Tibial artery (tissue), 4 donors: Measurements from ENCODE around the gene HOXC5.
"Not testable (repeated sequence)": the region's sequence is repeated elsewhere in the genome, so short reads cannot be mapped to it uniquely, and the experiment has no call there.

Experiments used
- DNase-seq, 2 donors: peaks; one replicate each; pipeline ENCODE4 v3.0.0-alpha.2; 2019
- H3K27ac ChIP-seq, 2 donors: fragments of 200-600 bp; sonication (generic) in 1 of 2; 1 replicate in 1 of 2; 2 replicates in 1 of 2; pipeline ENCODE4 v1.5.1; 2018 to 2019; ENCODE audit warnings: mild to moderate bottlenecking in 1 of 2
- H3K27me3 ChIP-seq, 2 donors: fragments of 200-600 bp; sonication (generic) in 1 of 2; one replicate each; pipeline versions ENCODE4 v1.5.1 to v1.6.0; 2016 to 2019
- H3K36me3 ChIP-seq, 3 donors: fragments of 200-600 bp; sonication (generic) in 2 of 3; one replicate each; pipeline ENCODE4 v1.5.1; 2016 to 2019; ENCODE audit warnings: mild to moderate bottlenecking in 2 of 3
- H3K4me1 ChIP-seq, 4 donors: fragments of 200-600 bp; sonication (generic) in 2 of 4; 1 replicate in 3 of 4; 2 replicates in 1 of 4; pipeline ENCODE4 v1.5.1; 2016 to 2019
- H3K4me3 ChIP-seq, 2 donors: fragments of 200-600 bp; sonication (generic) in 1 of 2; 1 replicate in 1 of 2; 2 replicates in 1 of 2; pipeline ENCODE4 v1.5.1; 2018 to 2019; ENCODE audit warnings: mild to moderate bottlenecking in 2 of 2
- H3K9me3 ChIP-seq, 3 donors: fragments of 200-600 bp; sonication (generic) in 1 of 3; one replicate each; pipeline ENCODE4 v1.5.1; 2016 to 2019
- CTCF ChIP-seq, 2 experiments: fragments of 200-600 bp in 1 of 2; fragments of 450-650 bp in 1 of 2; IDR thresholded peaks; one replicate each; pipeline ENCODE4 v1.5.1; 2017 to 2019; ENCODE audit warnings: antibody characterized with exemption in 2 of 2, mild to moderate bottlenecking in 1 of 2, moderate library complexity in 1 of 2
- intact Hi-C: fragments of 100-400 bp; cut with DNase I; formaldehyde crosslinking; loops from one replicate; pipeline ENCODE4 v1.15.0; 2023; ENCODE audit warnings: low total_unique reads

The HOXC5 gene

GRCh38 chr12:54040648-54041047, 7.8 kb downstream of the HOXC5 start:
- Histone ChIP-seq H3K9me3 (no peaks in the 10 kb centered on the region), H3K4me3 (no peak overlapping the region), H3K27me3 (no peaks in the 10 kb centered on the region), H3K27ac (peak overlapping the region in 1 of 2 donors; percentile 58), H3K4me1 (peaks cover 5 to 59% (median 52%) of the 10 kb centered on the region in 4 donors), H3K36me3 (no peaks in the 10 kb centered on the region)
- TF ChIP-seq CTCF (IDR thresholded peaks at IDR 0.05), result no peak
- no peak for DNase-seq
- intact Hi-C loops, result no loop called here

- Histone ChIP-seq H3K27me3 (no peaks in the 10 kb centered on the region), H3K4me3 (no peak overlapping the region), H3K36me3 (no peaks in the 10 kb centered on the region), H3K9me3 (no peaks in the 10 kb centered on the region), H3K4me1 (peaks cover 5 to 55% (median 48%) of the 10 kb centered on the region in 4 donors), H3K27ac (no peak overlapping the region)
- no peak for DNase-seq
- intact Hi-C loops, result no loop called here
- no peak for TF ChIP-seq CTCF (IDR thresholded peaks at IDR 0.05)
Observed at GRCh38 chr12:54041097-54041690, 8.3 kb downstream of the HOXC5 start.

GRCh38 chr12:54042033-54042432, 9.2 kb downstream of the HOXC5 start:
- H3K9me3 ChIP-seq, H3K27ac ChIP-seq, DNase-seq, H3K4me3 ChIP-seq, intact Hi-C loops, H3K27me3 ChIP-seq, H3K36me3 ChIP-seq: not testable (repeated sequence)
- H3K4me1 ChIP-seq, result peaks cover 5 to 46% (median 40%) of the 10 kb centered on the region in 4 donors

- Histone ChIP-seq H3K9me3 (no peaks in the 10 kb centered on the region), H3K36me3 (no peaks in the 10 kb centered on the region), H3K4me1 (peaks cover 5 to 35% (median 28%) of the 10 kb centered on the region in 4 donors), H3K27ac (no peak overlapping the region), H3K4me3 (no peak overlapping the region), H3K27me3 (no peaks in the 10 kb centered on the region)
- TF ChIP-seq CTCF (IDR thresholded peaks at IDR 0.05), result no peak
- no peak for DNase-seq
- intact Hi-C loops, result no loop called here
Observed at GRCh38 chr12:54042970-54043853, 10.4 kb downstream of the HOXC5 start.

GRCh38 chr12:54044425-54045103, 11.7 kb downstream of the HOXC5 start:
- no peaks in the 10 kb centered on the region for H3K36me3 ChIP-seq
- H3K4me3 ChIP-seq, result no peak overlapping the region
- H3K9me3 ChIP-seq, result no peaks in the 10 kb centered on the region
- no peaks in the 10 kb centered on the region for H3K27me3 ChIP-seq
- DNase-seq, result no peak
- no peak for TF ChIP-seq CTCF (IDR thresholded peaks at IDR 0.05)
- peaks cover 0 to 21% (median 15%) of the 10 kb centered on the region in 4 donors for H3K4me1 ChIP-seq
- H3K27ac ChIP-seq, result no peak overlapping the region
- intact Hi-C loops, result no loop called here

- no peak overlapping the region for H3K4me3 ChIP-seq
- intact Hi-C loops, result no loop called here
- no peak for DNase-seq
- peaks cover 0 to 13% (median 7%) of the 10 kb centered on the region in 4 donors for H3K4me1 ChIP-seq
- no peak for TF ChIP-seq CTCF (IDR thresholded peaks at IDR 0.05)
- no peaks in the 10 kb centered on the region for H3K36me3 ChIP-seq
- H3K27ac ChIP-seq, result no peak overlapping the region
- H3K27me3 ChIP-seq, result no peaks in the 10 kb centered on the region
- no peaks in the 10 kb centered on the region for H3K9me3 ChIP-seq
Observed at GRCh38 chr12:54045401-54045800, 12.6 kb downstream of the HOXC5 start.
